GM18858 (cell line): Measurements from ENCODE around the gene EIPR1.
"Not testable (repeated sequence)": the region's sequence is repeated elsewhere in the genome, so short reads cannot be mapped to it uniquely, and the experiment has no call there.

Source experiments
- ATAC-seq: cut with Tn5 transposase; IDR thresholded peaks from one replicate; pipeline ENCODE4 v1.9.1; 2021; ENCODE audit not compliant: unreplicated experiment

Gene EIPR1

GRCh38 chr2:3291113-3291512, 86.5 kb downstream of the EIPR1 start:
- ATAC-seq, result no peak

DNA sequence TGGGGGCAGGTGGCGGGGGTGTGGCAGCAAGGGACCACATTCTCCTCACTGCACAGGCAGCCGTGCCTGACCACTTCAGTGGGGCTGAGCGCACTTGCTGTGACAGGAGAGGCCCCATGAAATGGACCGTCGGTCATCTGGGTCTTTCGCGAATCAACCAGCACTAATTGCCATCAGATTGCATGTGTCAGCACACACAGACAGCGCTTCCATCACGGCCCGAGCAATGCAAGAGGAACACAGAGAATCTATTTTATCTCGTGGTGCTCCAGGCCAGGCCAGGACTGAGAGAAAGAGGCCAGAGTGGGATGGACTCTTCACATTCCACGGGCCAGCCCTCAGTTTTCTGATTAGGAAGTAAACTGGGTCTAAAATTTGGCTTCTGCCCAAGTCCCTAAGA, 87.0 kb downstream of the EIPR1 start:
- ATAC-seq, result no peak

DNA sequence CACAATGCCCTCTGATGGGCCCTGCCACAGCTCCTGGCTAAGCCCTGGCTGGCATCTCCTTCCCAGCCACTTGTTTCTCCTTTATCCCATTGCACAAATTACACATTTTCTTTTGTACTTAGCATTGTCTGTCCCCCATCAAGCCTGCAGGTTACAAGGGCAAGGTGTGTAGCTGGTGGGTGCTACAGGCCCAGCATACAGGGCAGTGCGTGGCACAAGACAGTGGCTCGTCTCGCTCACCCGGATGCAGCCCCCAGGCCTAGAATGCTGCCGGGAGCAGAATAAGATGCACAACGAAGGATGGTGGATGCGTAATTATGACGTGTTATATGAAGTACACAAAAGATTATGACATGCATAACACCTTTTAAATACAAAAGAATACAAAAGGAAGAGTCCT, 87.6 kb downstream of the EIPR1 start:
- no peak for ATAC-seq

- ATAC-seq, result no peak
These were observed 88.1 kb downstream of the EIPR1 start for GRCh38 chr2:3289526-3289925.

- no peak for ATAC-seq
These were observed 88.5 kb downstream of the EIPR1 start for GRCh38 chr2:3289171-3289515.

DNA sequence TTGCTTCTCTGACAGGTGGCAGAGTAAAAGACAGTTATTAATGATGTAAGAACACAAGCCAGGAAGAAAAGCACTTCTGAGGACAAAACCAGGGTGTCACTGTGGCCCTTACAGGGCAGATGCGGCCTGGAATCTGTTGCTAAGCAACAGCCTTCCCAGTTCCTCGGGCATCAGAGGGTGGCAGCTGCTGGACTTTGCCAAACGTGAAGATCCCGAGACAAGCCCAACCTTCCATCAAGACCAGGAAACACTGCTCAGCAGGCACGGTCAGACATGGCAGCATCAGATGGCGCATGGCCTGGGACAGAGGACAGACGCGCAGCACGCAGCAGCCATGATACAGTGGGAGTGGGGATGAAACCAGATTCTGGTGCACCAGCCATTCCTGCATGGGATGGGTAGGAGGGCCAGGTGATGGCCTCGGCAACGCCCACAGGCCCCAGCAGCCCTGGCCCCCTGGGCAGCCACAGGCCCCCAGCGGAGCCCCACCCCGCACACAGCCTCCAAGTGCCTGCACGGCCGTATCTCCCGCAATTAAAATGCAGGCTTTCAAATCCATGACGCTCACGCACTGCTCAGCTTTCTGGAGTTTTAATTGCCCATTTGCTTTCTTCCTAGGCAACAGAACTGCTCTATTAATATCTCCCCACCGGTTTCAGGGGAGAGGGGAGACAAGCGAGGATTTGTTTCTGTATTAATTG, 89.0 kb downstream of the EIPR1 start:
- no peak for ATAC-seq

GRCh38 chr2:3287896-3288295, 89.7 kb downstream of the EIPR1 start:
- no peak for ATAC-seq

GRCh38 chr2:3286646-3287036, 91.0 kb downstream of the EIPR1 start:
- ATAC-seq, result not testable (repeated sequence)

- ATAC-seq, result no peak
These were observed 91.5 kb downstream of the EIPR1 start for GRCh38 chr2:3285901-3286645.

DNA sequence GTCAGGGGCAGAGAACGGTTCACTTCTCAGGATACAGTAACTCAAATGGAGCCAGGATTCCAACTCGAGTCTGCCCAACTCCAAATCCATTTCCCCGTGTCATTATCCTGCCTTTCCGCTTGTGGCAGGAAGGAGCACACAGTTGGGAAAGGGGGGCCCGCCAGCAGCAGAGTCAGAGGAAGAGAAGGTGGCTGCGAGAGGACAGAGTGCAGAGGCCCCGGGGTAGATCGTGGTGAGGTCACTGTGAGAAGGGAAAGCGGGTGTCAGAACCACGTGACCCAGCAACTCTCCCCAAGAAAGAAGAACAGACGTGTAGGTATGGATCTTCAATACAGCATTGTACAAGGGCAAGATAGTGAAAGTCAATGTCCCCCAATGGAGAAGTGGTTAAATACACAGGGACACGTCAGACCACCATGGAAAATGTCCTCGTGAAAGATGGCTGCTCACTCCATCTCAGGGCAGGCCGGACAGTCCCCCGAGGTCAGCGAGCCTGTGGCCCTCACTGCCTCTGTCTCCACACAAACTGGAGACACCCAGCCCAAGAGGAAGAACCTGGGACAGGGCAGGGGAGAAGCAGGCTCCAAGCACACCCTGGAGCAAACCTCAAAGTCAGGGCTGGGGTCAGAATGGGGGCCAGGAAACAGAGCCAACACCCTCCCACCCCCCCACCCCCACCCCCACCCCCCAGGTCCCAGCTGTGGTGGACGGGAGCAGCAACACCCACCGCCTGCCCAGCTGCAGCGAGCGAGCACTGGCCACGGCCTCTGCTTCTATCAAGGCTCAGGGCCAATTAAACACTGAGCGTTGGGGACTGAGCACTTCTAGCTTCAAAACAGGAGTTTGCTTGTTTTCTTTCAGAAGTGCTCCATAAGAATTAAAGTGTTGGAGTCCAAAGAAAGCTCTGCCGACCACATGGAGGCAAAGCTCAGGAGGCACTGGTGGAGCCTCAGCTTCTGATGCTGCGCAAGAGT, 92.7 kb downstream of the EIPR1 start:
- no peak for ATAC-seq

GRCh38 chr2:3283876-3284656, 93.6 kb downstream of the EIPR1 start:
- ATAC-seq, result not testable (repeated sequence)

GRCh38 chr2:3283206-3283605, 94.4 kb downstream of the EIPR1 start:
- ATAC-seq, result no peak

DNA sequence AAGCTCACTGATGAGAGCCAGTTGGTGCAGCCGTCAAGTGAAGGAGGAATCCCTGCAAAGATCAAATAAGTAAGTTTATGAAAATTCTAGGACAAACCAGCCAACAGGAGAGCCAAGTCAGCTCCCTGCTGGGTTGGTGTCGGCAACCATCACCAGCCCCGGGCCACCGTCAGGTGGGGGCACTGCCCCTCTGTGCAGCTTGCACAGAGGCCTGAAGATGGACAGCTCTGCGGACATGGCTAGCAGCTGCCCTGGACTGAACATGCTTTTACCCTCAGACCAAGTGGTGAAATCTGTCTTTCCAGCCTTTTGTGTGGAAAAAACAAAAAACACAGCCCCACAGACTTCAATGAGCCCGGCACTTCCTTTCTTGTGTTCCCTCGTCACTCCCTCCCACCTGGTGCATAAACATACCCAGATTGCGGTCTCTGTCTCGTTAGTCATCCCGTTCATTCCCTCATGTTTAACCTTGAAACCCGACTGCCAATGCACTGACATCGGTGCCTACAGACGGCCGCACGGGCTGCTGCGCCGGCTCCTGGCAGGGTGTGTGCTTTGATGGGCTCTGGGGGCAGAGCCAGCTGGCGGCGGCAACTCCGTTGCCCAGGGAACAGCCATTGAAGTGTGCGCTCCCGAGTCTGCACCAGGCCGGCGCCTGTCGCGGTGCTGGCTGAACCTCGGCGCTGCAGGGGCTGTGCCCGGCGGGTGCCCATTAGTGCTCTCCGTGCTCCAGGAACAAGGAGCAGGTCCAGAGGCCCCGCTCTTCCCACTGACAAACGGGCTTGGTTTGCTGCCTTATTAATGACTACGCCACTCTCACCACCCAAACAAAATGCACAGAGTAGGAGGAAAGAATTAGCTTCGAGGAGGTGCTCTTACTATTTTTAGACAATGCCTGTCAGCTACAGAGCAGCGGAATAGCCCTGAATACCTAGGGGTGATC, 95.3 kb downstream of the EIPR1 start:
- ATAC-seq, result no peak

DNA sequence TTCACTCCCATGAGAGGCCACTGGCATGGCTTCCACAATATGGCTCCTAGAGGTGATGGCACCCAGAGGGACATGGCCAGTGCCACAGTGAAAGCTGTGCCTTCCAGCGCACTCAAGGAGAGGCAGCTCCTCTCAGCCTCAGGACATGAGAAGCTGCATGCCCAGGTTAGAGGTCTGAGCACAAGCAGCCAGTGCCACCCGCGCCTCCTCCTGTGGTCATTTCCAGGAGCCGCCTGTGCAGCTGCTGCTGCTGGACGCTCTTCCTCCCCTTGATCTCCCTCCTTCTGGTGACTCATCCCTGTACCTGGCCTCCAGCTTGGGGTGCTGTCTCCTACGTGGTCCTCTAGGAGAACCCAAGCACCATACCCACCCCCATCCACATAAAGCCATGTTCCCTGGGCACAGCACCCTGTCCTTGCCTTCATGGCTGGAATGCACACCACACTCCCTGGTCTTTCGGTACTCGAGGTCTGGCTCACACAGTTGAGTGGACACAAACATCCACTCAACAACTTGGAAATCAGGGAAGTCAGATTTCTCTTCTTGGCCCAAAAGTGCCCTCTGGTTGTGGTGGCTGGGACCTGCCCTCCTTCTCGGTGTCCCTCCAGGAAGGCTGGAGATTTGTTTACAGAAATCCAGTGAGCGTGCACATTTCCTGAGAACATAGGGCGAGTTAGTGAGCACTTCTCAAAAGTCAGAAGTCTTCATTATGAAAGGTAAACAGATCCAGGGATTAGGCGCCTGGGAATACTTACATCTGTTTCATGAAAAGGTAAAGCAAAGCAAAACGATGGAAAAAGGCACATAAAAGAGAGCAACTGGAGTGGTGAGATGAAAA, 96.7 kb downstream of the EIPR1 start:
- ATAC-seq, result no peak

GRCh38 chr2:3280197-3280596, 97.4 kb downstream of the EIPR1 start:
- no peak for ATAC-seq

DNA sequence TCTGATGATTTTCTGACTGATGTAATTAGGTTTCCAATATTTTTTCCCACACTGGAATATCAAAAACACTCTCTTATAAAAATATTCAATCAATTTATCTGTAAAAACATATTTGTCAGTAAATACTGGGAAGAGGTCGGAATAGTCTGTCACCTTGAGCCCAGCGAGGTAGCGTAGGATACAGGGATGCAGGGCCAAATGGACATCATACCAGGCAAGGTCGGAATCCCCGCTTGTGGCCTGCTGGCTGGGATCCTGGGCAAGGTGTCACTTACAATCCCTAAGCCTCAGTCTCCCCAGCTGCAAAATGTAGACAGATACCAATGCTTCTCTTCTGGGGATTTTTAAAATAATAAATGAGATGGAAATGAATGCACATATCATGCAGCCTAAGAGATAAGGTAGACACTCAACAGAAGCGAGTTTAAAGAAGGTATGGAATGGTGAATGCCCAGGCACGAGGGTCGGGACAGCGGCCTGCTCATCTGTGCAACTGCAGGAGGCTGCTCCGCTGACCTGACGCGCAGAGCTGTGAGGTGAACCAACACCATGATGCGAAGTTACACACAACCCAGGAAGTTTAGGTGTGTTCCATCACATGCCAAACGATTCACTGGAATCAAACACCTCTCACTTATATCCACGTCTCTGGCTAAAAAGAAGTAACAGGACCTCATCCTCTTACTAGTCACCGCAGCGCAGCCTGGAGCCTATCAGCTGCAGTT, 98.2 kb downstream of the EIPR1 start:
- ATAC-seq, result no peak

DNA sequence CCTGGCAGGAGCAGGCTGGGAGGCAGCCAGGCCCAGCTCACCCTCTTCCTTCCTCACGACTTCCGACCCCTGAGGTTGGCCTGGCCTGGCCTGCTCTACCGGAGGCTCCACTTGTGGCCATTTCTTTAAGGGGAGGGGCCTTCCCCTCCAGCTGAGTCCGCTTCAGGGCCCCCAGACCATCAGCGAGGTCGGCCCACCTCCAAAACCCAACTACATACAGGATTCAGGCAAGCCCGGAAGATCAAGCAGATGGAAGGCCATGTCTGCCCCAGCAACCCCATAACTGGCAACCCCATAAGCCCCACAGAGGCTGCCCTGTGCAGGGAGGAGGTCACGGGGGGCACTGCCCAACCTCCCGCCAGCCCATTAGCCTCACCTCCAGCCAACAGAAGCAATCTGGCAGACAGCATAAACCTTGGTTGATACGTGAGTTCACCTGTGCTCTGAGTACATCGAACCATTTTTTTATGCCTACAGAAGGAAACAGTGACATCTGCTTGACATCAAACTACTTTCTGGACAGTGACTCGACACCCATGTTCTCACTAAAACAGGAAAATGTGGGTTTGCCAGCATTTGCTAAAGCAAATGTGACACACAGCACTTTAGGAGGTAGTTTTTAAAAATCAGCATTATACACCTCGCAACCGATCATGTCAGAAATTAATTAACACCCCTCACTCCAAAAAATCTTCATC, 98.9 kb downstream of the EIPR1 start:
- ATAC-seq, result no peak
